ENCODE results near the gene STK32C.
A peak's percentile ranks its signal among the peaks of the same experiment; 100 is the strongest.
"Not testable (repeated sequence)": the region's sequence is repeated elsewhere in the genome, so short reads cannot be mapped to it uniquely, and the experiment has no call there.

Gene STK32C

GRCh38 chr10:132279873-132280645 lies 27.7 kb downstream of the STK32C start:
- no peak for DNase-seq

- no peak for DNase-seq
These were observed 30.4 kb downstream of the STK32C start for GRCh38 chr10:132277311-132277741.

- DNase-seq, result no peak
These were observed 31.0 kb downstream of the STK32C start for GRCh38 chr10:132276706-132277105.

GRCh38 chr10:132276179-132276675 lies 31.5 kb downstream of the STK32C start:
- no peak for DNase-seq

- DNase-seq, result no peak
These were observed 32.1 kb downstream of the STK32C start for GRCh38 chr10:132275426-132276178.

GRCh38 chr10:132274986-132275385 lies 32.8 kb downstream of the STK32C start:
- no peak for DNase-seq

- DNase-seq, result no peak
These were observed 33.2 kb downstream of the STK32C start for GRCh38 chr10:132274581-132274980.

- no peak for DNase-seq
These were observed 33.8 kb downstream of the STK32C start for GRCh38 chr10:132273966-132274365.

- no peak for DNase-seq
These were observed 34.3 kb downstream of the STK32C start for GRCh38 chr10:132273304-132273944.

GRCh38 chr10:132272231-132272971 lies 35.3 kb downstream of the STK32C start:
- no peak for DNase-seq

- DNase-seq, result no peak
These were observed 36.1 kb downstream of the STK32C start for GRCh38 chr10:132271458-132272230.

- DNase-seq, result no peak
These were observed 36.9 kb downstream of the STK32C start for GRCh38 chr10:132270721-132271457.

- DNase-seq, result no peak
These were observed 37.5 kb downstream of the STK32C start for GRCh38 chr10:132270256-132270655.

- DNase-seq, result peak in 1 of 5 donors; percentile 3
These were observed 38.2 kb downstream of the STK32C start for GRCh38 chr10:132269266-132270230.

GRCh38 chr10:132267916-132268315 lies 39.8 kb downstream of the STK32C start:
- DNase-seq, result not testable (repeated sequence)

GRCh38 chr10:132266594-132267161 lies 41.1 kb downstream of the STK32C start:
- DNase-seq, result no peak

- no peak for DNase-seq
These were observed 41.8 kb downstream of the STK32C start for GRCh38 chr10:132265890-132266496.

- peak in 1 of 5 donors; percentile 2 for DNase-seq
These were observed 42.5 kb downstream of the STK32C start for GRCh38 chr10:132264966-132265889.
